ENCODE results near the gene SEC14L2. TPM values are rescaled to one million over a fixed set of nuclear protein-coding genes. Genes with fewer than 3 reads are reported as not detected.

The SEC14L2 gene
- total and polyA plus RNA-seq, 10 of the 15 experiments (the other 5 are each of a cell fraction or from before 2014, with no cell fraction given), result 0.08 to 4.0 (median 0.48) TPM

- TF ChIP-seq PRDM15 (CRISPR knock-in tag; IDR thresholded peaks at IDR 0.05) (no peak), TCF12 (IDR thresholded peaks at IDR 0.05; ENCODE audit: low read depth, low read length) (no peak)
Measured at GRCh38 chr22:30425327-30425615, 28.5 kb downstream of the SEC14L2 start (continued).

GRCh38 chr22:30425616-30426387 is 29.0 kb downstream of the SEC14L2 start, which contains the start of gene MTFP1:
Gene MTFP1 (plus strand): TSS chr22:30425768. CDS start chr22:30425880, 112 bp downstream.
- intact Hi-C loops (cut with micrococcal nuclease; ENCODE audit: unreplicated experiment) (loop anchor here (2.0 kb wide), 1 partner anchor 137 kb away; the partner anchor contains the start of gene CASTOR1), in situ Hi-C loops (cut with MboI) (no loop called here)
- Histone ChIP-seq H3K9me3 (replicated peaks; ENCODE audit: control insufficient read depth, insufficient read depth, low read length) (no peaks in the 10 kb centered on the region; the same call in 2 of the 3 replicates), H3K27ac (ENCODE audit: control insufficient read depth, insufficient read depth) (peak within 1 kb of the TSS; percentile 82), H3K79me2 (ENCODE audit: control insufficient read depth, insufficient read depth, low read length) (peaks cover 45% of the 10 kb centered on the region), H3K36me3 (ENCODE audit: control insufficient read depth in 2 of 2, insufficient read depth in 2 of 2, low read length in 1 of 2) (peaks cover 3 to 14% of the 10 kb centered on the region in 2 experiments; a peak in 2 of 4 replicates), H3K4me2 (ENCODE audit: control insufficient read depth, insufficient read depth) (peak within 1 kb of the TSS; percentile 99), H3K4me3 (peak within 1 kb of the TSS; percentile 65), H3K4me1 (ENCODE audit: control insufficient read depth, insufficient read depth, low read length) (peaks cover 22% of the 10 kb centered on the region), H4K20me1 (ENCODE audit: control insufficient read depth, insufficient read depth) (no peaks in the 10 kb centered on the region), H3K27me3 (replicated peaks in 1 of 2; ENCODE audit: control insufficient read depth in 2 of 2, insufficient read depth in 2 of 2, low read length in 1 of 2) (no peaks in the 10 kb centered on the region), H2AFZ (ENCODE audit: control insufficient read depth, low read depth, low read length) (peak within 1 kb of the TSS; percentile 67), H3K9ac (ENCODE audit: control insufficient read depth, insufficient read depth, low read length) (peak within 1 kb of the TSS; percentile 85)
- RAD21 ChIA-PET (ENCODE audit: unreplicated experiment), result interaction anchor here (2.9 to 7.3 kb wide), 4 partner anchors 19 to 137 kb away, joined by 13 to 137 read pairs (median 38); partner anchors contain the start of genes CASTOR1, RNF215, SEC14L2 and TBC1D10A
- BruUV-seq (replicated peaks), result TSS peak; percentile 59
- WGBS (ENCODE audit: insufficient coverage, insufficient replicate concordance, low lambda C conversion rate, missing lambda C conversion rate), result 1% methylated on average over 53 of the region's 61 CpGs
- FAIRE-seq (no peak), DNase-seq (ENCODE audit: low read depth, low spot score) (no peak), ATAC-seq (peak; percentile 37)
- CTCF ChIA-PET, result interaction anchor here (0.7 to 7.5 kb wide), 19 partner anchors 8 to 318 kb away, joined by 3 to 172 read pairs (median 4); partner anchors contain the start of genes CASTOR1 and SEC14L2
- SMC1A ChIA-PET (ENCODE audit: uncharacterized antibody, unreplicated experiment), result interaction anchor here (0.9 to 6.0 kb wide), 7 partner anchors 8 to 138 kb away, joined by 4 to 69 read pairs (median 8); no protein-coding TSS in a partner anchor
- POLR2A ChIA-PET, result interaction anchor here (0.5 to 6.4 kb wide), 10 partner anchors 9 to 1334 kb away, joined by 3 to 60 read pairs (median 7); partner anchors contain the start of genes SEC14L2 and TBC1D10A
- peak; percentile 95 for TF ChIP-seq NKRF (conservative IDR thresholded peaks at IDR 0.05)
- TF ChIP-seq IRF4 (IDR thresholded peaks at IDR 0.05; ENCODE audit: low read depth, low read length), result 0 out of 2 replicates have a peak, but pooled peaks have one; percentile 9
- TF ChIP-seq BHLHE40 (IDR thresholded peaks at IDR 0.05; ENCODE audit: borderline replicate concordance in 1 of 2, low read depth in 2 of 2, low read length in 1 of 2), result peak; percentile 82 to 87
- TF ChIP-seq RELB (IDR thresholded peaks at IDR 0.05; ENCODE audit: low read depth), result peak; percentile 39; the same call in 1 of the 2 replicates
- peak; percentile 30 for TF ChIP-seq MEF2B (IDR thresholded peaks at IDR 0.05; ENCODE audit: partially characterized antibody, poor library complexity, severe bottlenecking)
- TF ChIP-seq CREM (IDR thresholded peaks at IDR 0.05; ENCODE audit: low read depth), result no peak; the same call in none of the 2 replicates
- 0 out of 2 replicates have a peak, but pooled peaks have one; percentile 21 for TF ChIP-seq IKZF1 (conservative IDR thresholded peaks at IDR 0.05)
- peak; percentile 80 for TF ChIP-seq MXI1 (IDR thresholded peaks at IDR 0.05; ENCODE audit: low read depth, low read length)
- TF ChIP-seq ATF2 (IDR thresholded peaks at IDR 0.05; ENCODE audit: low read length), result no peak

Measured in GM12878 (cell line).